Stimulated activated CD4-positive, alpha-beta T cell treated with anti-CD3 and anti-CD28 coated beads, Interleukin-4, amount 100 ng/mL, for 4 hours (primary cell): ENCODE data around the gene GOLGA5.
"Not testable (repeated sequence)": the region's sequence is repeated elsewhere in the genome, so short reads cannot be mapped to it uniquely, and the experiment has no call there.

Experiments
- DNase-seq, 2 experiments: peaks; one replicate each; pipeline ENCODE4 v3.0.0-alpha.2; 2020

The GOLGA5 gene

GRCh38 chr14:92830902-92831301, 36.8 kb downstream of the GOLGA5 start:
- no peak for DNase-seq

- DNase-seq = no peak
Observed at GRCh38 chr14:92832137-92832700, 38.1 kb downstream of the GOLGA5 start.

GRCh38 chr14:92841930-92842329, 47.8 kb downstream of the GOLGA5 start:
- no peak for DNase-seq

GRCh38 chr14:92844204-92844603, 50.1 kb downstream of the GOLGA5 start:
- no peak for DNase-seq

- DNase-seq = no peak
Observed at GRCh38 chr14:92846162-92846897, 52.2 kb downstream of the GOLGA5 start.

GRCh38 chr14:92847278-92847677, 53.2 kb downstream of the GOLGA5 start:
- DNase-seq = no peak

GRCh38 chr14:92847749-92848148, 53.6 kb downstream of the GOLGA5 start:
- DNase-seq = no peak

GRCh38 chr14:92848887-92849286, 54.8 kb downstream of the GOLGA5 start:
- DNase-seq = no peak

- DNase-seq = no peak
Observed at GRCh38 chr14:92850492-92850891, 56.4 kb downstream of the GOLGA5 start.

GRCh38 chr14:92853136-92853535, 59.0 kb downstream of the GOLGA5 start:
- DNase-seq = not testable (repeated sequence)

- no peak for DNase-seq
Observed at GRCh38 chr14:92860049-92860840, 66.1 kb downstream of the GOLGA5 start.

- no peak for DNase-seq
Observed at GRCh38 chr14:92861856-92862745, 68.0 kb downstream of the GOLGA5 start.

- DNase-seq = no peak
Observed at GRCh38 chr14:92863286-92864080, 69.4 kb downstream of the GOLGA5 start.

GRCh38 chr14:92865674-92866073, 71.6 kb downstream of the GOLGA5 start:
- DNase-seq = no peak

- no peak for DNase-seq
Observed at GRCh38 chr14:92866181-92866752, 72.2 kb downstream of the GOLGA5 start.

- no peak for DNase-seq
Observed at GRCh38 chr14:92866901-92867865, 73.1 kb downstream of the GOLGA5 start.

- DNase-seq = no peak
Observed at GRCh38 chr14:92874962-92875661, 81.0 kb downstream of the GOLGA5 start.

- no peak for DNase-seq
Observed at GRCh38 chr14:92877757-92878431, 83.8 kb downstream of the GOLGA5 start.

GRCh38 chr14:92880351-92880750, 86.2 kb downstream of the GOLGA5 start:
- DNase-seq = no peak
